SK-N-SH (cell line): Measurements from ENCODE around the gene TBC1D19.

Experiments
- CTCF ChIP-seq: fragments of 200-600 bp; sonication (generic); IDR thresholded peaks from 2 replicates; pipeline ENCODE4 v1.6.1; 2017; ENCODE audit warnings: antibody characterized with exemption, mild to moderate bottlenecking, moderate library complexity
- EP300 ChIP-seq, 2 experiments: IDR thresholded peaks; 2 replicates each; pipeline versions ENCODE4 v1.4.0 to v1.6.1; 2012; ENCODE audit warnings: borderline replicate concordance in 1 of 2, low read depth in 1 of 2, low read length in 1 of 2
- EZH2phosphoT487 ChIP-seq: fragments of 200-600 bp; sonication (generic); IDR thresholded peaks from 2 replicates; pipeline ENCODE4 v1.6.1; 2017; ENCODE audit warnings: low read depth, mixed run types, mild to moderate bottlenecking, antibody characterized with exemption, moderate library complexity, borderline replicate concordance
- ZBTB33 ChIP-seq: IDR thresholded peaks from 2 replicates; pipeline ENCODE4 v1.4.0; 2012; ENCODE audit warnings: low read depth, borderline replicate concordance

GRCh38 chr4:26619784-26620183, 35.9 kb downstream of the TBC1D19 start:
- TF ChIP-seq ZBTB33 (no peak), EZH2phosphoT487 (no peak), CTCF (no peak), EP300 (IDR thresholded peaks at IDR 0.05; ENCODE audit: borderline replicate concordance in 1 of 2, low read depth in 1 of 2, low read length in 1 of 2) (no peak)
